ENCODE measurements around the gene SLC6A18.

SLC6A18 gene

DNA sequence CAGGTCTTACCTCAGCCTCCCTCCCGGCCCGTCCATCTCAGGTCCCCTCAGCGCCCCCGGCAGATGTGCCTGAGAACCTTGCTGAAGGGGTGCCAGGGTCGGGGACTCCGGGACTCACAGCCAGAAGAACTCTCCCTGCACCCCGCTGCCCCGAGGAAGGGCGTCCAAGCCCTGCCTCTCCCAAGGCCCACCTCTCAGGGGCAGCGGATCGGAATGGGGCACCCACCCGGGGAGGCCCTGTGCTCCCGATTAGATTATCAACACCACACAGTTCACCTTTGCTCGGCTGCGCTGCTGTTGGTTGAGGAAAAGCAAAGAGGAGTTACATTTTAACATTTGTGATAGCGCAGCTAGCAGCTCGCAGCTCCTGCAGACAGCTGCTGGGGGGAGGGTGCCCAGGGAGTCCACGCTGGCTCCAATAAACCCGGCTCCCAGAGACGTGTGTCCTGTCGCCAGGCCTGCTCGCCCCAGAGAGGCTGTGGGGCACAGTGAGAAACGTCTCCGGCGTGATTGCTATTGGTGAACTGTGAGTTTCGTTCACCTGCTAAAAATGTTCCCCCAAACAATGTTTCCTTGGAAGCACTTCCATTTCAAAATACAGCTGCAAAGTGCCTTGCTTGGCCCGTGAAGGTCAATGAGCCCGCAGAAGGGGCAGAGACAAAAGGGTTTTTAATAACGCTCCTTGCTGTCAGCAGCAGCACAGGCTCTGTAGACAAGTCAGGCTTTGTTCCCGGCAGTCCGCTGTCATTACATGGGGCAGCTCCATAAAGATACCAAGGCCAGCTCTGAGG lies 42.4 kb upstream of the SLC6A18 start:
- Mint-ChIP-seq H3K27me3 (peaks cover 9% of the 10 kb centered on the region), H3K36me3 (ENCODE audit: insufficient read depth) (no peaks in the 10 kb centered on the region), H3K27ac (ENCODE audit: low read depth) (no peak overlapping the region), H3K9me3 (no peaks in the 10 kb centered on the region), H3K4me3 (no peak overlapping the region), H3K4me1 (no peaks in the 10 kb centered on the region)
- ATAC-seq (replicated peaks; ENCODE audit: extremely low read depth, poor library complexity, severe bottlenecking) (no peak), DNase-seq (ENCODE audit: low spot score in 2 of 2) (no peak)

DNA sequence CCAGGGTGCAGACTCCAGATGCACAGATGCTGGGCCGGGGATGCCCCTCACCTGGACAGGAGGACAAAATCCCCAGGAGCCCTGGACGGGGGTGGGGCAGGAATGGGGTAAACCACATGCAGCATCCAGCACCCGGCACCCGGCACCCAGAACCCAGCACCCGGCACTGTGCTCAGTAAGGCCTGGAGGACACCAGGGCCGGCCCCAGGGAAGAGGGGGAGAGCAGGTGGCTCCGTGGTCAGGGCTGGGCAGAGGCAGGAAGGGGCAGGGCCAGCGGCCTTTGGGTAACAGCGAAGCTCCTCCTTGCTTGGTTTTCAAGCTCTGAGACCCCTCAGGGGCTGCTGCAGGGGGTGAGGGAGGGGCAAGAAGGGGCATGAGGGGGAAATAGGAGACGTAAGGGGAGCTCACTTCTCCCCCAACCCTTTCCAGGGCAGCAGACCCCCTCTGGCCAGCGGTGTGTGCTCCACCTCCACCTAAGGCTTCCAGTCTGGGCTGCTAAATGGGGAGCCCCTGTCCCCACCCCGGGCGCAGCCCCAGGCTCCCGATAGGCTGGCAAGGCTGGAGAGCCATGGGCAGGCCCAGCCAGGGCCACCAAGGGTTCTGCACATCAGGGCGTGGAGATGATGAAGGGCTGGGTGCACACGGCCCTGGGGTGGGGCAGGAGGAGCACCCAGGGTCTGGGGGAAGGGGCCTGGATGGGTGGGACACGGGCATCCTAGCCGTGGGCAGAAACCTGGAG lies 41.6 kb upstream of the SLC6A18 start:
- H3K27ac Mint-ChIP-seq (ENCODE audit: low read depth) = no peak overlapping the region
- no peak for ATAC-seq (replicated peaks; ENCODE audit: extremely low read depth, poor library complexity, severe bottlenecking)
- no peak for DNase-seq (ENCODE audit: low spot score in 2 of 2)
- peaks cover 10% of the 10 kb centered on the region for H3K27me3 Mint-ChIP-seq
- no peak overlapping the region for H3K4me3 Mint-ChIP-seq
- H3K4me1 Mint-ChIP-seq = no peaks in the 10 kb centered on the region
- no peaks in the 10 kb centered on the region for H3K36me3 Mint-ChIP-seq (ENCODE audit: insufficient read depth)
- H3K9me3 Mint-ChIP-seq = no peaks in the 10 kb centered on the region

DNA sequence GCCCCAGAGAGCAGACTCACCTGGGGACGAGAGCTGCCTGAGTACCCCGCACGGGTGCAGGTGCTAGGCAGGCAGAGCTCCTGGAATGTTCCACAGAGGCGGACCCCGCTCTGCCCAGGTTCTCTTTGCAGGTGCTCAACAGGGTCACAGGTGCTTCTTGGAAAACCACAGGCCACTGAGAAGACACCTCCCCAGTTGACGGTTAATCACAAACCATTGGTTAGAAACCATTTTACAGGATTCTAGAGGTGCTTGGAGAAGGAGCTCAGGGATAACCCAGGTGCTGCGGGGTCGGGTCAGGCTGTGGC lies 41.1 kb upstream of the SLC6A18 start:
- no peak overlapping the region for H3K27ac Mint-ChIP-seq (ENCODE audit: low read depth)
- H3K4me1 Mint-ChIP-seq = no peaks in the 10 kb centered on the region
- no peak overlapping the region for H3K4me3 Mint-ChIP-seq
- DNase-seq (ENCODE audit: low spot score in 2 of 2) (no peak), ATAC-seq (replicated peaks; ENCODE audit: extremely low read depth, poor library complexity, severe bottlenecking) (no peak)
- H3K36me3 Mint-ChIP-seq (ENCODE audit: insufficient read depth) = no peaks in the 10 kb centered on the region
- H3K9me3 Mint-ChIP-seq = no peaks in the 10 kb centered on the region
- H3K27me3 Mint-ChIP-seq = peaks cover 13% of the 10 kb centered on the region

DNA sequence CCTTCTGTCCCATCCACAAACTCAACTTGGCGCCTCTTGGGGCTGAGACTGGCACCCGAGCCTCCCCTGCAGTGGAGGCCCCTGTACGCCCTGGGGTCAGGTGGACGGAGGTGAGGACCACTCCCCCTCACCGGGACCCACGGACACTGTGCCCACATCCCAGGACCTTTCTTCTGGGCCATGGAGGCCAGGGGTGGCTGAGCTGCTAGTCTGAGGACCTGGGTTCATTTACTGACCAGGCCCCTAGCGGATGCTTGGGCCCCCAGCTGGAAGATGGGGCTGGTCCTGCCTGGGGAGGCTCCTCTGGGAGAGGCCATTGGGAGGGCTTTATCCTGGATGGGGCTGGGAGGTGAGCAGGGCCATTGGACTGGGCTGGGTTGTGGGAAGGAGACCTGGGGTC lies 40.7 kb upstream of the SLC6A18 start:
- Mint-ChIP-seq H3K27ac (ENCODE audit: low read depth) (no peak overlapping the region), H3K36me3 (ENCODE audit: insufficient read depth) (no peaks in the 10 kb centered on the region), H3K27me3 (peaks cover 16% of the 10 kb centered on the region), H3K9me3 (no peaks in the 10 kb centered on the region), H3K4me3 (no peak overlapping the region), H3K4me1 (no peaks in the 10 kb centered on the region)
- DNase-seq (ENCODE audit: low spot score in 2 of 2) = no peak
- no peak for ATAC-seq (replicated peaks; ENCODE audit: extremely low read depth, poor library complexity, severe bottlenecking)

DNA sequence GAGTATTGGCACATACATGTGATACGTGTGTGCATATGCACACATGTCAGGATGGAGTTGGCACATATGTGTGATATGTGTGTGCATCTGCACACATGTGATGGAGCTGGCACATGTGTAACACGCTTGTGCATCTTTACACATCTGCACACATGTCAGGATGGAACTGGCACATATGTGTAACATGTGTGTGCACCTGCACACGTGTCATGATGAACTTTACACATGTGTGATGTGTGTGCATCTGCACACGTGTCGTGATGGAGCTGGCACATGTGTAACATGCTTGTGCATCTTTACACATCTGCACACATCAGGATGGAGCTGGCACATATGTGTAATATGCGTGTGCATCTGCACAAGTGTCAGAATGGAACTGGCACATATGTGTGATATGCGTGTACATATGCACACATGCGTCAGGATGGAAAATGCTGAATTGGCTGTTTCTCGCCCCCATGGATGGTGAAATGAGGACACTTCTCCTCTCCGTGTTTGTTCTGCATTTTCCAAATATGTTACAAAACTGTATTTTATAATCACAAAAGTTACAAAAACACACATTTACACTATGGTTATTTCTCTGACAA lies 40.0 kb upstream of the SLC6A18 start:
- no peak overlapping the region for H3K4me3 Mint-ChIP-seq
- H3K9me3 Mint-ChIP-seq = no peaks in the 10 kb centered on the region
- no peaks in the 10 kb centered on the region for H3K4me1 Mint-ChIP-seq
- H3K27me3 Mint-ChIP-seq = peaks cover 23% of the 10 kb centered on the region
- H3K27ac Mint-ChIP-seq (ENCODE audit: low read depth) = no peak overlapping the region
- DNase-seq (ENCODE audit: low spot score in 2 of 2) = no peak
- no peak for ATAC-seq (replicated peaks; ENCODE audit: extremely low read depth, poor library complexity, severe bottlenecking)
- no peaks in the 10 kb centered on the region for H3K36me3 Mint-ChIP-seq (ENCODE audit: insufficient read depth)

DNA sequence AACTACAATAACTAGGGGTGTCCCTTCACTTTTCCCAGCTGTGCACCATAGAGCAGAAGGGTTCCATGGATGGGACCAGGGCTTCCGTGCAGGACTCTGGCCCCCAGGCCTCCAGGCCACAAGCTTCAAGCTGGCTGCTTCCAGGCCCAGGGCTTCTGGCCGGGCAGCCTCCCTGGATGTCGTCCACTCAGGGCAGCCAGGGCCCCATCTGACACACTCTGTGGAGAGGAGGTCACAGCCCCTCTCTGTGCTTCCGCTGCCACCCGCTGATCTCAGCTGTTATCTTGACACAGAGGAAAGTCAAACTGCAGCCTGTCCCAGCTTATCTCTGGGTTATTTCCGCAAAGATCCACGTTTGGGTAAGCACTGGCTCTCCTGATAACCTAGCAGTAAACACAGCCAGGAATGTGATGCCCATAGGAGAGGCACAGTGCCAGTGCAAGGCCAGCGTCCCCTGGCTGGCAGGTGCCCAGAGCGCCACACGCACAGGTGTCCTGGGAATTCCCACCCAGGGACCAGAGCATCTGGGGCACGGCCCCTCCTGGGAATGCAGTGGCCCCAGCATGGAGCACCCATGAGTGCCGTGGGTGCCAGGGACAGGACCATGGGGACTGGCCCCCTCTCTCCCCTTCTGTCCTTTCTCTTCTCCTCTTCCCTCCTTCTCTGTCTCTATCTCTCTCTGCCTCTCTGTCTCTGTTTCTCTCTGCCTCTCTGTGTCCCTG lies 39.4 kb upstream of the SLC6A18 start:
- H3K4me3 Mint-ChIP-seq = no peak overlapping the region
- ATAC-seq (replicated peaks; ENCODE audit: extremely low read depth, poor library complexity, severe bottlenecking) (no peak), DNase-seq (ENCODE audit: low spot score in 2 of 2) (no peak)
- no peaks in the 10 kb centered on the region for H3K9me3 Mint-ChIP-seq
- peaks cover 29% of the 10 kb centered on the region for H3K27me3 Mint-ChIP-seq
- no peaks in the 10 kb centered on the region for H3K36me3 Mint-ChIP-seq (ENCODE audit: insufficient read depth)
- peaks cover 3% of the 10 kb centered on the region for H3K4me1 Mint-ChIP-seq
- H3K27ac Mint-ChIP-seq (ENCODE audit: low read depth) = no peak overlapping the region

DNA sequence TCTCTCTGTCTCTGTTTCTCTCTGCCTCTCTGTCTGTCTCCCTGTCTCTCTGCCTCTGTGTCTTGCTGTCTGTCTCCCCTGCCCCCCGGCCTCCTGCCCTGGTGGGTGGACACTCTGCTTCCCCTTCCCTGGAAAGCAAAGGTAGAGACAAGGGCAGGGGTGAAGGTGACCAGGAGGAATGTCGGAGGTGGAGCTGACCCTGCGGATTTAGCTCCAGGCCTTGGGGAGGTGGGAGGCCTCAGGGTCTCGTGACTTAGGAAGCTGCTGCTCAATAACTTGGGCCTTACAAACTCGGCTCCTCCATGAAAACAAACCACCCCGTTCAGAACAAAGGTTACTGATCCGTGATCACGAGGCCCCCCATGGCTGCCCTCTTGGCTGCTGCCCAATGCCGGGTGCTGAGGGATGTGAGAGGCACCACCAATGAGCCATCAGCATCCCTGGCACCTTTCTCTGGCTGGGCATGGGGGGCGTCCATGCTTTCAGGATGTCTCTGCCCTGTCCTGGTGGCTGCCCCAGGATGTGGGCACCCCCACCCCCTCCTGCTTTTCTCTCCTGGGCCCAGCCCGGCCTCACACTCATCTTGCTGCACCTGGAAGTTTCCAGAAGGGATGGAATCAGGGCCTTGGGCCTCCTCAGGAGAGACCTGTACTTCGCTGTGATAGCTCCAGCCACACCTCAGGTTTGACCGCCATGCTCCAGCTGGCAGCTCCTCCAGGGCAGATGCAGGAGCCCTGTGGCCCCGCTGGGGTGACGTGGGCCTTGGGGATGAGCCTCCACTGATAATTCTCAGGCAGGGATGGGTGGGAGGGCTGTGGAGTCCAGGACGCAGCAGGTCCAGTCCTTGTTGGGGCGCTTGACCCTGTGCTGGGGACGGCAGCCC lies 38.6 kb upstream of the SLC6A18 start:
- Mint-ChIP-seq H3K27me3 (peaks cover 34% of the 10 kb centered on the region), H3K27ac (ENCODE audit: low read depth) (no peak overlapping the region), H3K9me3 (no peaks in the 10 kb centered on the region), H3K4me3 (no peak overlapping the region), H3K4me1 (peaks cover 5% of the 10 kb centered on the region), H3K36me3 (ENCODE audit: insufficient read depth) (no peaks in the 10 kb centered on the region)
- no peak for ATAC-seq (replicated peaks; ENCODE audit: extremely low read depth, poor library complexity, severe bottlenecking)
- no peak for DNase-seq (ENCODE audit: low spot score in 2 of 2)

DNA sequence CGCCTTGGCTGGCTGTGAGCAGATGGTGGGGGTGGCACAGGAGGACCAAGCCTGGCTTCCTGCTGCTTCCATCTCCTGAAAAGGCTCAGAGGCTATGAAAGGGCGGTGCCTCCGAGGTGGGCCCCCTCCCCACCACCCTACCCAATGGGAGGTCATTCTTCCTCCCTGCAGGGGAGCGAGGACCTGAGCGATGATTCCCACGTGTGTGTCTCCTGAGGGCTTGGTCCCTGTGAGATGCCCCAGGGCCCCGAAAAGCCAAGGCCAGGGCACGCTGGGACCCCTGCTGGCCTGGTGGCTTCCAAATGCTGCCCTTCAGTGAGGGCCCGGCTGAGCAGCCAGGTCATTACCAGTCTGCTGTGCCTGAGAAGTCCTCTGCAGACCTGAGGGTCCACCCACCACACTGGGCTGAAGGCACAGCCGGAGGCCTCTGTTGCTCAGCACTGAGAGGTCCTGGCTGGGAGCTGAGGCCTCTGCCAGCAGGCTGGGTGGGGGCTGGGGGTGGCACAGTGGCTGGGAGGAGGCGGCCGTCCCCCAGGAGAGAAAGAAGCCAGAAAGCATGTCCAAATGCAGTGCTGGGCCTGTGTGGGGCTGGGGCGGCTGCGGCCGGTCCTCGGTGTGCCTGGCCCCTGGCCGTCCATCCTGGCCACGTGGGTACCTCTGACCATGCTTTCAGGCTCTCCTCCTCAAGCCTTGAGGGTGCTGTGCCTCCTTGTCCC lies 37.8 kb upstream of the SLC6A18 start:
- Mint-ChIP-seq H3K9me3 (no peaks in the 10 kb centered on the region), H3K27ac (ENCODE audit: low read depth) (no peak overlapping the region), H3K4me3 (no peak overlapping the region), H3K4me1 (peaks cover 5% of the 10 kb centered on the region), H3K27me3 (peaks cover 34% of the 10 kb centered on the region), H3K36me3 (ENCODE audit: insufficient read depth) (no peaks in the 10 kb centered on the region)
- DNase-seq (ENCODE audit: low spot score in 2 of 2) (no peak), ATAC-seq (replicated peaks; ENCODE audit: extremely low read depth, poor library complexity, severe bottlenecking) (no peak)

DNA sequence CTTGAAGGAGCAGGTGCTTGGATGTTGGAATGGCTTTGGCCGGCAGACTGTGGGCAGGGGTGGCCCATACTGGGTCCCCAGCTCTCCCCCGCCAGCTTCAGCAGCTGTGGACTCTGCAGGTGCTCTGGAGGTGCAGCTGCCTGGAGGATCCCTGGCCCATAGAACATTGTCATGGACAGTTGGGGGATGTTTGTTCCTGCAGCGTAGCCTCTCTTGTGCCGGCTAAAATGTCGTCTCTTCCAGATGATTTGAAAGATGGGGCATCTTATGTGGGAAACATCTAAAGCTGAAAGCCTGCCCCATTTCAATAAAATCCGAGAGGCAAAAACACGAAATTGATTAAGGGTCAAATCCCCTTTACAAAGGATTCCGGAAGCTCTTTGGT lies 37.2 kb upstream of the SLC6A18 start:
- DNase-seq (ENCODE audit: low spot score in 2 of 2) (no peak), ATAC-seq (replicated peaks; ENCODE audit: extremely low read depth, poor library complexity, severe bottlenecking) (no peak)
- H3K27ac Mint-ChIP-seq (ENCODE audit: low read depth) = no peak overlapping the region
- peaks cover 38% of the 10 kb centered on the region for H3K27me3 Mint-ChIP-seq
- H3K4me3 Mint-ChIP-seq = no peak overlapping the region
- no peaks in the 10 kb centered on the region for H3K36me3 Mint-ChIP-seq (ENCODE audit: insufficient read depth)
- no peaks in the 10 kb centered on the region for H3K9me3 Mint-ChIP-seq
- peaks cover 5% of the 10 kb centered on the region for H3K4me1 Mint-ChIP-seq

DNA sequence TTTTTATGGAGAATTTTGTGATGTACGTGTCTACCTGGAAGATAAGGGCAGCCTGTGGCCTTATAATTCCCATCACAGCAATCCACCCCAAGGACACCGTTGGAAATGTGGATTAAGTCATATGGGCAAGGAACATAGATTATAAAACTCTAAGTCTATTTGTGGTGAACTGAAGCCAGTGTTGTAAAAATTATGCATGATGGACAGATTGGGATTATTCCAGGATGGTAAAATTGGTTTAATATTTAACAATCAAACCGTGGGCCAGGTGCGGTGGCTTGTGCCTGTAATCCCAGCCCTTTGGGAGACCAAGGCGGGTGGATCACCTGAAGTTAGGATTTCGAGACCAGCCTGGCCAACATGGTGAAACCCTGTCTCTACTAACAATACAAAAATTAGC lies 36.7 kb upstream of the SLC6A18 start:
- Mint-ChIP-seq H3K36me3 (ENCODE audit: insufficient read depth) (no peaks in the 10 kb centered on the region), H3K27ac (ENCODE audit: low read depth) (no peak overlapping the region), H3K9me3 (no peaks in the 10 kb centered on the region), H3K27me3 (peaks cover 42% of the 10 kb centered on the region), H3K4me3 (no peak overlapping the region), H3K4me1 (peaks cover 5% of the 10 kb centered on the region)
- DNase-seq (ENCODE audit: low spot score in 2 of 2) = no peak
- no peak for ATAC-seq (replicated peaks; ENCODE audit: extremely low read depth, poor library complexity, severe bottlenecking)

DNA sequence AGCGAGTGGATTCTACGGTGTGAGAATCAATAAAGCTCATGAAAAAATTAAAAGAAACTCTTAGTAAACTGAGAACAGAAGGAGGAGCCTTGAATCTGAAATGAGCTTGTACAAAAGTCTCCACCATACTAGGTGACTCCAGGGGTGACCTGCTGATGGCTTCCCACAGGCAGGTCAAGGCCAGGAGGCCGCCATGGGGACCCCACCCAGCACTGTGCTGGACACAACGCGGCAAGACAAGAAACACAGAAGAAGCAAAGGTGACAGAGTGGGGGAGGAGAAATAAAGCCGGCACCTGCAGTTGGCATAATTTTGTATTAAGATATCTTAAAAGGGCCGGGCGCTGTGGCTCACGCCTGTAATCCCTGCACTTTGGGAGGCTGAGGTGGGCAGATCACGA lies 35.9 kb upstream of the SLC6A18 start:
- no peak overlapping the region for H3K27ac Mint-ChIP-seq (ENCODE audit: low read depth)

More for the DNA sequence above, 35.9 kb upstream of the SLC6A18 start:
- H3K36me3 Mint-ChIP-seq (ENCODE audit: insufficient read depth) = no peaks in the 10 kb centered on the region
- ATAC-seq (replicated peaks; ENCODE audit: extremely low read depth, poor library complexity, severe bottlenecking) = no peak
- no peaks in the 10 kb centered on the region for H3K9me3 Mint-ChIP-seq
- no peak for DNase-seq (ENCODE audit: low spot score in 2 of 2)
- peaks cover 5% of the 10 kb centered on the region for H3K4me1 Mint-ChIP-seq
- peaks cover 42% of the 10 kb centered on the region for H3K27me3 Mint-ChIP-seq
- no peak overlapping the region for H3K4me3 Mint-ChIP-seq
